ENCODE data around the gene STAMBP.

STAMBP gene

DNA sequence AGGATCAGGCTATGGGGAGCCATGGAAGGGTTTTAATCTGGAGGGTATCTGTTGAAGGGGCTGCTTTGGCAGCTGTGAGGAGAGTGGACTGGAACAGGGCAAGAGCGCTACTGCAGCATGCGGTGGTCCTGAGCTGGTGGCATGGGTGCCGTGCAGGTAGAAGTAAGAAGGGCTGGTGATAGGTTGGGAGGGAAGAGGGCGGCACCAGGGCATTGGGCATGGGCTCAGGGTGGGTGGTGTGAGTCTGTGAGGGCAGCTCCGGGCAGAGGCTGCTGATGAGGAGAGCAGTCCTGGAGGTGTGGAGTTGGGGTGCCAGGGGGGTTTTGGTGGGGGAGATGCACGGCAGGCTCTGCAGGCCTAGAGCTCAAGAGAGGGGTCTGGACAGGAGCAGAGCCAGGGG, 66.1 kb downstream of the STAMBP start:
- Histone ChIP-seq H3K27me3 (ENCODE audit: low read depth, low read length) (no peaks in the 10 kb centered on the region), H3K27ac (ENCODE audit: low read length) (no peak overlapping the region), H3K9ac (ENCODE audit: low read length) (no peak overlapping the region), H3K4me3 (ENCODE audit: low read length) (0 out of 2 replicates have a peak overlapping the region, but pooled peaks have one; percentile 78), H3K79me2 (ENCODE audit: low read length) (peaks cover 40% of the 10 kb centered on the region), H4K20me1 (ENCODE audit: insufficient read depth, low read length) (peaks cover 42% of the 10 kb centered on the region), H3K36me3 (replicated peaks; ENCODE audit: low read depth, low read length) (peaks cover 12% of the 10 kb centered on the region), H3K9me3 (ENCODE audit: insufficient read depth, low read length) (no peaks in the 10 kb centered on the region), H3K4me2 (ENCODE audit: low read length) (peak overlapping the region; percentile 85), H2AFZ (ENCODE audit: low read depth, low read length) (no peak overlapping the region), H3K4me1 (ENCODE audit: low read length) (peaks cover 33% of the 10 kb centered on the region)
- no peak for TF ChIP-seq EZH2phosphoT487 (IDR thresholded peaks at IDR 0.05; ENCODE audit: low read depth)
- TF ChIP-seq, protein P1, sequence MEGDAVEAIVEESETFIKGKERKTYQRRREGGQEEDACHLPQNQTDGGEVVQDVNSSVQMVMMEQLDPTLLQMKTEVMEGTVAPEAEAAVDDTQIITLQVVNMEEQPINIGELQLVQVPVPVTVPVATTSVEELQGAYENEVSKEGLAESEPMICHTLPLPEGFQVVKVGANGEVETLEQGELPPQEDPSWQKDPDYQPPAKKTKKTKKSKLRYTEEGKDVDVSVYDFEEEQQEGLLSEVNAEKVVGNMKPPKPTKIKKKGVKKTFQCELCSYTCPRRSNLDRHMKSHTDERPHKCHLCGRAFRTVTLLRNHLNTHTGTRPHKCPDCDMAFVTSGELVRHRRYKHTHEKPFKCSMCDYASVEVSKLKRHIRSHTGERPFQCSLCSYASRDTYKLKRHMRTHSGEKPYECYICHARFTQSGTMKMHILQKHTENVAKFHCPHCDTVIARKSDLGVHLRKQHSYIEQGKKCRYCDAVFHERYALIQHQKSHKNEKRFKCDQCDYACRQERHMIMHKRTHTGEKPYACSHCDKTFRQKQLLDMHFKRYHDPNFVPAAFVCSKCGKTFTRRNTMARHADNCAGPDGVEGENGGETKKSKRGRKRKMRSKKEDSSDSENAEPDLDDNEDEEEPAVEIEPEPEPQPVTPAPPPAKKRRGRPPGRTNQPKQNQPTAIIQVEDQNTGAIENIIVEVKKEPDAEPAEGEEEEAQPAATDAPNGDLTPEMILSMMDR (IDR thresholded peaks at IDR 0.05; ENCODE audit: low read depth, low read length) = no peak

DNA sequence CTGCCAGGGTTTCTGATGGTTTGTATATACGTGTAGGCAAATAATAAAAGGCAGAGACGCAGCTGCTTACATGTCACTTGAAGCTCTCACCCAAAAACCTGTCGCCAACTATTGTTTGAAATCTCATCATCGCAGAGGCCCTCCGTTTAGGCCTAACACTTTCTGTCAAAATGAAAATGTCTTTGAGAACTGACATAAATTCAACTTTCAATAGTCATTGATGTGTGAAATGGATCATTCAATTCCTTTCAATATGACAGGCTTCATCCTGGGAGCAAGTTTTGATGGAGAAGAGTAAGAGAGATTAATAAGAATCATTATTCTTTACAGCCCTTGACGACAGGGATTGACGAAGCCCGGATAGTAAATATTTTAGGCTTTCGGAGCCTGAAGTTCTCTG, 66.7 kb downstream of the STAMBP start:
- no peak overlapping the region for H3K27ac ChIP-seq (ENCODE audit: low read length)
- no peak overlapping the region for H3K4me3 ChIP-seq (ENCODE audit: low read length)
- peaks cover 33% of the 10 kb centered on the region for H3K4me1 ChIP-seq (ENCODE audit: low read length)
- peaks cover 12% of the 10 kb centered on the region for H3K36me3 ChIP-seq (replicated peaks; ENCODE audit: low read depth, low read length)
- no peak overlapping the region for H3K4me2 ChIP-seq (ENCODE audit: low read length)
- no peaks in the 10 kb centered on the region for H3K9me3 ChIP-seq (ENCODE audit: insufficient read depth, low read length)
- H3K79me2 ChIP-seq (ENCODE audit: low read length) = peaks cover 45% of the 10 kb centered on the region
- TF ChIP-seq EZH2phosphoT487 (IDR thresholded peaks at IDR 0.05; ENCODE audit: low read depth) = no peak
- TF ChIP-seq, protein P1 (IDR thresholded peaks at IDR 0.05; ENCODE audit: low read depth, low read length) = no peak
- H2AFZ ChIP-seq (ENCODE audit: low read depth, low read length) = no peak overlapping the region
- H4K20me1 ChIP-seq (ENCODE audit: insufficient read depth, low read length) = peaks cover 47% of the 10 kb centered on the region
- H3K27me3 ChIP-seq (ENCODE audit: low read depth, low read length) = no peaks in the 10 kb centered on the region
- H3K9ac ChIP-seq (ENCODE audit: low read length) = no peak overlapping the region

DNA sequence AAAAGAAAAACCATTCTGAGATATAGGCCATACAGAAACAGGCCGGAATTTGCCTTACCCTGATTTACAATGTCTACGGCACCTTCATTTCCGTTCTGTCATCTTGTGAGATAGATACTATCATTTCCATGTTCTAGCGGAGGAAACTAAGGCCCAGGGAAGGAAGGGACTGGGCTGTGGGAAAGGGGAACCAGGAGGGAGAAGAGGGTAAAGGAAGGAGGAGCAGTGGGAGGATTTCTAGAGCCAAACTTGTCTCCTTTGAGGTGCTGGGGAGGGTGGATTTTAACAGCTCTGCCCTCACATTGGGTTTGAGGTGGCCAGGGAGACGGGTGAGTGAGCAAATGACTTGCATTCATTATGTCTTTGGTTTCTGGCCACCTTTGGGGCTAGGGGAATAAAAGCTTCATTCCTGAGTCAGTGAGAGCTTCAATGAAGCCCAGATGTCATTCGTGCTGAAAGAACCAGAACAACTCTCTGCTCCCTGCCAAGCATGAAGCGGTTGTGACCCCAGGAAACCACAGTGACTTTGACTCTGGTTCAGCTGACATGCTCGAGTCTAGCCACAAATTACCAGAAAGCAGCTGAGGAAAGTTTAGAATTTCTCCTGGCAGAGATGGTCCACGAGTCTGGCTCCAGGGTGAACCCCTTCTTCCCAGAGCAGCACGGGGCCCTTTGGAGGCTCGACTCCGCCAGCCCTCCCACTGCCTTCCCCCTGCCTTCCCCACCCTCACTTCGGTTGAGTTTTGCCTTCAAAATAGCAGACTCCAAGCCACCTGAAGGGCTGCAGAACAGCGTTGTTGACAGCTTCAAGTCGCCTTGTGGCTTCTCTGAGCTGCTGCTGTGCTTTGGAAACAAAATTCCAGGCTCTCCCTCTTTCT, 67.8 kb downstream of the STAMBP start:
- H3K4me3 ChIP-seq (ENCODE audit: low read length) = no peak overlapping the region
- H4K20me1 ChIP-seq (ENCODE audit: insufficient read depth, low read length) = peaks cover 55% of the 10 kb centered on the region
- no peak overlapping the region for H3K27ac ChIP-seq (ENCODE audit: low read length)
- peaks cover 45% of the 10 kb centered on the region for H3K79me2 ChIP-seq (ENCODE audit: low read length)
- H2AFZ ChIP-seq (ENCODE audit: low read depth, low read length) = no peak overlapping the region
- H3K9me3 ChIP-seq (ENCODE audit: insufficient read depth, low read length) = no peaks in the 10 kb centered on the region
- peaks cover 30% of the 10 kb centered on the region for H3K4me1 ChIP-seq (ENCODE audit: low read length)
- H3K4me2 ChIP-seq (ENCODE audit: low read length) = no peak overlapping the region
- H3K36me3 ChIP-seq (replicated peaks; ENCODE audit: low read depth, low read length) = peaks cover 16% of the 10 kb centered on the region
- TF ChIP-seq, protein P1 (IDR thresholded peaks at IDR 0.05; ENCODE audit: low read depth, low read length) = no peak
- TF ChIP-seq EZH2phosphoT487 (IDR thresholded peaks at IDR 0.05; ENCODE audit: low read depth) = no peak
- H3K9ac ChIP-seq (ENCODE audit: low read length) = no peak overlapping the region
- H3K27me3 ChIP-seq (ENCODE audit: low read depth, low read length) = no peaks in the 10 kb centered on the region

DNA sequence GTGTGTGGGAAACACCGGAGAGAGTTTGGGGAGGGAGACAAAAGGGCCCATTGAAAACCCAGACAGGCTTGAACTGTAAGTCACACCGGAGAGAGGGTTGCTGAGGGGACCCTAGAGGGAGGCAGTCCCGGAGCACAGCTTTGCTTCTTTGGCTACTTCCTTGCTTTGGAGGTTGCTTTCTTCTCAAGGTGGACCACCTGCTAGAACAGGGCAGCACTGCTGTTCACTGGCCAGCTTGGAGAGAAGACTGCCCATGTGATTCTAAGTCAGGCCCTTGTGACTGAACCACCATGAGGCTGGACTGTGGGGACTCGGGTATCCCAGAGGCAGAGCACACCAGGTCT, 68.5 kb downstream of the STAMBP start:
- H3K4me1 ChIP-seq (ENCODE audit: low read length) = peaks cover 24% of the 10 kb centered on the region
- no peaks in the 10 kb centered on the region for H3K27me3 ChIP-seq (ENCODE audit: low read depth, low read length)
- H4K20me1 ChIP-seq (ENCODE audit: insufficient read depth, low read length) = peaks cover 55% of the 10 kb centered on the region
- H3K9me3 ChIP-seq (ENCODE audit: insufficient read depth, low read length) = no peaks in the 10 kb centered on the region
- peaks cover 18% of the 10 kb centered on the region for H3K36me3 ChIP-seq (replicated peaks; ENCODE audit: low read depth, low read length)
- peaks cover 45% of the 10 kb centered on the region for H3K79me2 ChIP-seq (ENCODE audit: low read length)
- TF ChIP-seq, protein P1 (IDR thresholded peaks at IDR 0.05; ENCODE audit: low read depth, low read length) = no peak
- no peak for TF ChIP-seq EZH2phosphoT487 (IDR thresholded peaks at IDR 0.05; ENCODE audit: low read depth)
- no peak overlapping the region for H3K27ac ChIP-seq (ENCODE audit: low read length)
- no peak overlapping the region for H2AFZ ChIP-seq (ENCODE audit: low read depth, low read length)
- H3K4me3 ChIP-seq (ENCODE audit: low read length) = no peak overlapping the region
- no peak overlapping the region for H3K9ac ChIP-seq (ENCODE audit: low read length)
- H3K4me2 ChIP-seq (ENCODE audit: low read length) = no peak overlapping the region

Measured in OCI-LY3 (cell line).